Measurements from ENCODE around the gene LCN10.

GRCh38 chr9:136776947-136777346 is 34.2 kb upstream of the LCN10 start:
- TF ChIP-seq EZH2phosphoT487 (IDR thresholded peaks at IDR 0.05; ENCODE audit: insufficient read depth, low read depth) = no peak
- no peak for TF ChIP-seq EZH2 (IDR thresholded peaks at IDR 0.05; ENCODE audit: insufficient read depth, poor library complexity, severe bottlenecking)
